ENCODE data around the gene ZFYVE19.

ZFYVE19 gene

DNA sequence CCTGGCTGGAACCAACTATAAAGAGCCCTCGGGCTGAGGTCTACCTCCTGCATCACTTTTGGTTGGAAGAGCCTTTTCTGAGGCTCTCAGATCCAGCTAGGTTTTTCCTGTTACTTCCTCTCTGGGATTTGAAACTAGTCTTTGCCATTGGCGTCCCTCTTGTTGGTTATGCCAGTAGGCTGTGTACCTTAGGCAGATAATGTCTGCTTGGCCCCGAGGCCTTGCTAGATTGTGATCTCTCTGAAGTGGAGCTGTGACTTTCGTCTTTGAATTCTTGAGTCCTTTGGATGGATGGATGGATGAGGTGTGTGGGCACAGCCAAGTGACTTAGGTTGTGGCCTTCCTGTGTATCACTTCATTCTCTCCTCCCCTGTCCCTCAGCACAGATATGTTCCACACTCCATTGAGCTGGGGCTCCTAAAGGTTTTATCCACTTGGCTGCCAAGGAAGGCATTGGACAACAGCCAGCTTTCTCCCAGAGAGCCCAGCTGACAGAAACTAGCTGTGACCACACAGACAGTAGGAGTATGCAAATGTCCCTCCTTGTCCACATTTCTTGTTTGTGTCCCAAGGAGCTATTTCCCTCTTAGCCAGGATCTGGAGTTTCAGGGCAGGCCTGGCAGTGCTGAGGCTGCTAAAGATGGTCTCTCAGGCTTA is 8.3 kb downstream of the ZFYVE19 start:
- DNase-seq (ENCODE audit: low read depth), result no peak

DNA sequence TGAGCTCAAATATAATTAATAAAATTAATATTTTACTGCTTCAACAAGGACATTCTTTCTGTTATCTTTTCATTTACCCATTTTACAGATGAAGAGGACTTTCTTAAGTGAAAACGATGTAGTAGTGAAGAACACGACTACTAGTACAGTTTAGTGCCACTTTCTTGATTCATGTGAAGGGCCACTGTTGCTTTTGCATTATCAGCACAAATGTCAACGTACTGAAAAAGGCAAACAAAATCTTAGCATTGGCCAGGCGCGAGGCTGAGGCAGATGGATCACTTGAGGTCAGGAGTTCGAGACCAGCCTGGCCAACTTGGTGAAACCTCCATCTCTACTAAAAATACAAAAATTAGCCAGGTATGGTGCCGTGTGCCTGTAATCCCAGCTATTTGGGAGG is 12.2 kb downstream of the ZFYVE19 start:
- no peak for DNase-seq (ENCODE audit: low read depth)

DNA sequence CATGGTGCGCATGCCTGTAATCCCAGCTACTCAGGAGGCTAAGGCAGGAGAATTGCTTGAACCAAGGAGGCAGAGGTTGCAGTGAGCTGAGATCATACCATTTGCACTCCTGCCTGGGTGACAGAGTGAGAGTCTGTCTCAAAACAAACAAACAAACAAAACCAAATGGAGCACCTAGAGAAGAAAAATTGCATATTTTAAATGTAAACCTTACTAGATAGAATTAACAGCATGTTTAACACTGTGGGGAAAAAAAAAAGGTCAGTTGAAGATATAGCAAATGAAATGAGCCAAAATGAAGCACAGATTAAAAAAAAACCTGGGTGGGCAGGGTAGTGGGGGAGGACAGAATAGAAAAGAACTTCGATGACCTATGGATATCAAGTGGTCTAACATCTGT is 14.3 kb downstream of the ZFYVE19 start:
- no peak for DNase-seq (ENCODE audit: low read depth)

DNA sequence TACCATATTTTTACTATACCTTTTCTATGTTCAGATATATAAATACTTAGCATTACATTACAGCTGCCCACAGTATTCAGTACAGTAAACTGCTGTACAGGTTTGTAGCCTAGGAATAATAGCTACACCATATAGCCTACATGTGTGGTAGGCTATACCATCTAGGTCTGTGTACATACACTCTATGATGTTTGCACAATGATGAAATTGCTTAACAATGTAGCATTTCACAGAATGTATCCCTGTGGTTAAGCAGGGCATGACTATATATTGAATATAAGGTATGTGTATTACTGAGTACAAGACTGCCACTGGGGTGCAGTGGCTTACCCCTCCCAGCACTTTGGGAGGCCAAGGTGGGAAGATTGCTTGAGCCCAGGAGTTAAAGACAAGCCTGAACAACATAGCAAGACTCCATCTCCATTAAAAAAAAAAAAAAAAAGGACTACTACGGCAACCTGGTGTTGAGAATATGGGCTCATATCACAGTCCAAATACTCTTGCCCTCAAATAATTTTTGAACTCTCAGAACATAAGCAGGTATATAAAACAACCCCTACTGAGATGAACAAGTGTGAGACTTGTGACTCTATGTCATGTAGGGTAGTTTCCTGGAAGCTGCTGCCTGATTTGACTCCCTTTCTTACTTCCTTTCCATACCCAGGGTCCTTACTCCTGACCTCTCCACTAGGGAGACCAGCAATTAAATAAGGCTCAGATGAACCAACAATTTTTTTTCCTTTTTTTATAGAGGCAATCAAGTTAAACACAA is 16.9 kb downstream of the ZFYVE19 start:
- no peak for DNase-seq (ENCODE audit: low read depth)

DNA sequence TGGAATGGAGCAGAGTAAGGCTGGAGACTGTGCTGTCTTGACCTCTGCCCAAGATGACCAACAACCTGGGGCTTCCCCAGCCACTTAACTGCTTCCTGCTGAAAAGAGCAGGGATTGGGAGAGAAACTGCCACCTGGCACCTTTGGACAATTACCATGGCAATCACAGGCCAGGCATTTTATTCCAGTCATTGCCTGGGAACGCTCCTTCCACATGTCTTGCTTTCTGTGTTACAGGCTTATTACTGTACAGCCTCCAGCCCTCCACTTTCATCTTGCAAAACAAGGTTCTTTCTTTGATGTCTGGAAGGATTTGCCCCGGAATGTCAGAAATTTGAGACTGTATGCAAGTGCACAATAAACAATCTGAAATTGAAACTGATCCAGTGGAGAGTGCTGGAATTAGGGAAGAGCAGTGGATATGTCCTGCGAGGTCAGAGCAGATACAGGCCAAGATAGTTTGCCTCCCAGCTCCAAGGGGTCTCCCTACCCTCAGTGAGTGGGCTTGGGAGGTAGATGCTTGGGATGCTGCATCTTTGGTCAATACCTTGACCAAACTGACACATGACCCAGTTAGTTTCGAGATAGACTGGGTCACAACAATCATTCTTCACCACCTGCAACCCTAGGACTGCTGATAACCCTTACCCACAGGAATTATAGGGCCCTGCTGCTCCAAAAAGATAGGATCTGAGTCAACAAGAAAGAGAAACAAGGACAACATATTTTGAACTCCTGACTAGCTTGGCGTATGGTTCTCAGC is 19.0 kb downstream of the ZFYVE19 start:
- DNase-seq (ENCODE audit: low read depth), result peak; percentile 49

DNA sequence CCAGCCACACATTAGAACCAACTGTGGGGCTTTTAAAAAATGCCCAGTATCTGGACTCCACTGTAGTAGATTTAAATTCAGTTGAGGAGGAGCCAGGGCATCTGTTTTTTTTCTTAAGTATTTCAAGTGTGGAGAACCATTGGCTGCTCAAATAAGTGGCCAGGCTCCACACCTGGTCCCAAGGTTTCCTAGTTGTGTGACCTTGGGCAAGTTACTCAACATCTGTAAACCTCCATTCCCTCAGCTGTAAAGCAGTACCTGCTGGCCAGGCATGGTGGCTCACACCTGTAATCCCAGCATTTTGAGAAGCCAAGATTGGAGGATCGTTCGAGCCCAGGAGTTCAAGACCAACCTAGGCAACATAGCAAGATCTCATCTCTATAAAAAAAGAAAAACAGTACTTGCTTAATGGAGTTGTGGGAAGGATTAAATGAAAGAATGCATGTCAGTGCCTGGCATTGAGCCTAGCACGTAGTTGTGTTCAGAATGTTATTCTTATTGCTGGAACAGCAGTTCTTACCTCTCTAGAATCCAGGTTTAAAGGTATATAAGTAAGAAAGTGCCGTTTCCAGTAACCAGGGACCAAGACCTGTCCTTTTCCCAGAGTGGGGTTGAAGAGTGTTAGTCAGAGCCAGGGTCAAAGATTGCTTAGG is 19.7 kb downstream of the ZFYVE19 start:
- no peak for DNase-seq (ENCODE audit: low read depth)

DNA sequence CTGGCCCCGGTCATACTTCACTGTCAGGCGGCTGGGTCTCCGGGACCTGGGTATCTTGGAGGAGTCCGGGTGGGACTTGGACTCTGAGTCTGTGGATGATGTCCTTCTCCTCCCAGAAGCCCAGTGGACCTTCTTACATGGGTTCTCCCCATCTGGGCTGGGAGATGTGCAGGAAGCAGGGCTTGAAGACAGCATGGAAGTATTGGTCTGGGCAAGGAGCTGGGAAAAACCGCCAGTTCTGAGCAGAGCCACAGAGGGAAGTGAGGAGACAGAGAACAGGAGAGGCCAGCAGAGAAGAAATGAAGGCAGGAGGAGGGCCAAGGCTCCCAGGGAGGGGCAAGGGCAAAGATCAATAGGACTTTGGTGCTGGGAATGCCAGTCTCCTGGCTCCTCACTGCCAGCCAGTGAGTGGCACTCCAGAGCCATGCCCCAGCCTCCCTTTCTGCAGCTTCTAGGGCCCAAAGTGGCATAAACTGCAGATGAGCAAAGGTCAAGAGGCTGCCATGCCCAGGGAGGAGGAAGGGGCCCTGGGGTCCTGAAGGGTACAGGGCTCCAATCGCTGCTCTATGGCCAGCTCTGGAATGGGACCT is 21.7 kb downstream of the ZFYVE19 start, which contains the start of gene PPP1R14D:
PPP1R14D (minus strand) TSS at position 262 of the 590 bp plus-strand sequence; CDS start at position 195, 67 bp downstream.
- no peak for DNase-seq (ENCODE audit: low read depth)

DNA sequence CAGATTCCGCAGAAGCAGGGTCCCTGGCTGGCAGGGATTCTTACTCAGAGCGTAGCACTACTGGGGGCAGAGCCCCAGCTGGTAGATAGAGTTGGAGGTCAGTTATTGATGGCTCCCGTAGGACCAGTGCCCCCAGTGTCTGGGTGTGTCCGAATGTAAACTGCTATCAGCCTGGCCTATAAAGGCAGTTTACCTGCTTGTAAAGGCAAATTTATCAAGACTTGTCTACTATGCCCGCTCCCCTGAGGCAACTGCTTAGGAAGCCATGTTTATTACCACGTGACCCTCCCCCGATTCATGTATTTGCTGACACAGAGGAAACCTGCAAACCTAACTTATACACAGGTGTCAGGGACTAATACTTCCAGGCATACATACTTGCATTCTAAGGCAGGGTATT is 22.2 kb downstream of the ZFYVE19 start:
- DNase-seq (ENCODE audit: low read depth), result no peak

DNA sequence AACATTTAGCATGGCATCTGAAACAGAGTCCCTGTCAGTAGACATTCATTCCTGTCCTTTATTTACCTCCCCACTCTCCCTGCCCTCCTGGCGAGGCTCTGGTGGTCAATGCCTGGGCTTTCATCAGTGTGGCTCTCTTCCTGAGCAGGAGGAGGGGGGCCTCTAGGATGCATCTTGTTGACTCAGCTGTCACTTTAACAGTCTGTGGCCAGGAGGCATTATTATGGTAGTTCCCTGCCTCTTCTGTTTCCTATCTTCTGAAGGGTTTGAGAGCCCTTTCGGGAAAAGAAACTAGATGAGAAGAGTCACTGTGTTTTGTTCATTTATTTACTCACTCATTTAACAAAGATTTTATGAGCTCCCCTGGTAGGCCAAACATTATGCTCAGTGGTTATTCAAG is 24.0 kb downstream of the ZFYVE19 start:
- no peak for DNase-seq (ENCODE audit: low read depth)

DNA sequence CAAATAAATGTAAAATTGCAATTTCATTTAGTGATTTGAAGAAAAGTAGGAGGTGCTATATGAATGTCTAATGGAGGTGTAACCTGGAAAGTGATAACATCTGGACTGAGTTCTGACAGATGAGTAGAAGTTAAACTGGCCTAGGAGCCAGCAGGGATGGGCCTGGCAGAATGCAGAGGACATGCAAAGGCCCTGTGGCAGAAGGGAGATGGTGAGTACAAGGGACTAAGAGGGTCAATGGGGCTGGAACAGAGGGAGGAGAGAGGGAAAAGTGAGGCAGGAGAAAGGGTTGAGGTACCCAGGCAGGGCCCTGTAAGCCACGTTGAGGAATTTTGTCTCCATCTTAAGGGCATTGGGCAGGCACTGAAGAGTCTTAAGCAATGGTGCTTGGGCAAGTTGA is 25.0 kb downstream of the ZFYVE19 start:
- DNase-seq (ENCODE audit: low read depth), result no peak

DNA sequence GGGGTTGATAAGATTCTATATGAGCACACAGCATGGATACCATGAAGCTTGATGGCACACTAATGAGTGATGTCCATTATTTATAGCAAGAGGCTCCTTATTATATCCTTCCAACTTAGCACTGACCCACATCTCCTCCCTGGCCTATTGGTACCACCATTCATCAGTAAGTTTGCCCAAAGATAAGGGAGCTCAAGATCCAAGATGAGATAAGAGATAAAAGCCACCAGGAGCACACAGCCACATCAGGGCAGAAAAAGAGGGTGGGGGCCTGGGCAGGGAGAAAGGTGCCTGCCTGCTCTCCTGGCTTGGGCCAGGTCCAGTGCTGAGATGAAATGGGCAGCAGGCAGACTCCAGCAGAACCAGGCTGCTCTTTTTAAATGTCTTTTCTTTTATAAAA is 26.0 kb downstream of the ZFYVE19 start:
- DNase-seq (ENCODE audit: low read depth), result no peak

DNA sequence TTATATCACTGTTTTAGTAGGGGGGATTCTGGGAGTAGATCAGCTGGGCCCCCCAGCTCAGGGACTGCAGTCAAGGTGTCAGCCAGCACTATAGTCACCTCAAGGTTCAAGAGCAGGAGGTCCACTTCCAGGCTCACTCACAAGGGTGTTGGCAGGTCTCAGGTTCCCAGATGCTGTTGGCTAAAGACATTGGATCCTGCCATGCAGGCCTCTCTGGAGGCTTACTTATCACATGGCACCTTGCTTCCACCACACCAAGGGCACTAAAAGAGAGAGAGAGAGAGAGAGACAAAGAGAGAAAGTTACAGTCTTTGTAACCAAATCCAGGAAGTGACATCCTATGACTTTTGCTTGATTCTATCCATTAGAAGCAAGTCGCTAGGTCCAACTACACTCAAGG is 29.1 kb downstream of the ZFYVE19 start:
- DNase-seq (ENCODE audit: low read depth), result no peak

DNA sequence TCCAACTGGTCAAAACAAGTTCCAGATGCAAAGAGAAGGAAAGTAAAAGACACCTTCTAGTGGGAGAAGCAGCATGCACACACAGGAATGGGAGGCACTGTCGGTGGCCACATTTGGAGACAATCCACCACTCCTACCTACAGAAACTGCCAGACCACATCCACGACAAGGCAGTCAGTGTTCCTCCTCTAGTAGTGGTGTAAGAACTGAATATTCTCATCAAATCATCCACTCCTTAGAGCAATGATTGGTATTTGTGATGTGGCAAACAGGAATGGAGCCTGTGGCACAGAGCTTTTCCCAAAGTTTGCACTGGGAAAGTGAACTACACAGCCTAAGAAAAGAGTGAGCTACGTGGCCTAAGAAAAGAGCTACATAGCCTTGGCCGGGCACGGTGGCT is 31.9 kb downstream of the ZFYVE19 start:
- DNase-seq (ENCODE audit: low read depth), result no peak

DNA sequence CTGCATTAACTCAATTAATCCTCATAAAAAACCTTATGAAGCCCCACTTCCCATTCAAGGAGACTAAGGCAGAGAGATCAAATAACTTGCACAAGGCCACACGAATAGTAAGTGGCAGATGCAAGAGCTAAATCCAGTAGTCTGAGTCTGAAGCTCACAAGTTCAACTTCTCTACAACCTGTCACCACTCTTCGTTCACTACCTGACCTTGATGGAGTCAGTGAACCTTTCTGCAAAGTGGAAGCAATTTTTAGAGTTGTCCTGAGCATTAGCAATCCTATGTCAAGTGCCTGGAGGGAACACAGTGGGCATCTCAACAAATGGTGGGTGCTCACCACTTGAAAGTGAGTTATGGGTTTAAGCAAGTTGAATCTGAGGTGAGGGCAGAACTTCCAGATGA is 34.9 kb downstream of the ZFYVE19 start:
- DNase-seq (ENCODE audit: low read depth), result no peak

DNA sequence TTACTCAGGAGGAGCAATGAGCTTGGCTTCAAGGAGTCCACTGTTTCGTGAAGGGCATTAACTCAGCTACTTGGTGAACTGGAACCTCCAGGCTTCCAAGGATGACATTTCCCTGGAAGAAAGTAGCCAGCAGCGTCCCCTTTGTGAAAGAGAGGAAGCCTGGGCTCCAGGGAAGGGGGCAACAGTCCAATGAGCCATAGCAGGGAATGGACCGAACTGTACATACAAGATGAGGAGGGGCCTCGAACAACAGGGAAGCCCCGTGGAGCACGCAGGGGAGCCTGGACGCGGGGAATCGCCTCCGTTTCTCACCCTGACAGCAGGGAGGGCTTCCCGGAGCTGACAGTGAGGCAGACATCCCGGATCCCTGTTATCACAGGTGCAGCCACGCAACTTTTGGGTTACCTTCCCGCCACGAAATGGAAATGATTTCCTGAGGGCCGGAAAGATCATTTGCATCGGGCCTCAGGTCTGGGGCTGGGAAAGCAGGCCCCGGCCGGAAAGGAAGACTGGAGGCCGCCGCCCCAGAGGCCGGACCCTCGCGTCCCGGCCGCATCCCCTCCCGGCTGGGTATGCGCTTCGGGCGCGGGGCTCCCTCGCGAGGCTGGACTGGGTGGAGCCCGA is 36.5 kb downstream of the ZFYVE19 start:
- DNase-seq (ENCODE audit: low read depth), result no peak

DNA sequence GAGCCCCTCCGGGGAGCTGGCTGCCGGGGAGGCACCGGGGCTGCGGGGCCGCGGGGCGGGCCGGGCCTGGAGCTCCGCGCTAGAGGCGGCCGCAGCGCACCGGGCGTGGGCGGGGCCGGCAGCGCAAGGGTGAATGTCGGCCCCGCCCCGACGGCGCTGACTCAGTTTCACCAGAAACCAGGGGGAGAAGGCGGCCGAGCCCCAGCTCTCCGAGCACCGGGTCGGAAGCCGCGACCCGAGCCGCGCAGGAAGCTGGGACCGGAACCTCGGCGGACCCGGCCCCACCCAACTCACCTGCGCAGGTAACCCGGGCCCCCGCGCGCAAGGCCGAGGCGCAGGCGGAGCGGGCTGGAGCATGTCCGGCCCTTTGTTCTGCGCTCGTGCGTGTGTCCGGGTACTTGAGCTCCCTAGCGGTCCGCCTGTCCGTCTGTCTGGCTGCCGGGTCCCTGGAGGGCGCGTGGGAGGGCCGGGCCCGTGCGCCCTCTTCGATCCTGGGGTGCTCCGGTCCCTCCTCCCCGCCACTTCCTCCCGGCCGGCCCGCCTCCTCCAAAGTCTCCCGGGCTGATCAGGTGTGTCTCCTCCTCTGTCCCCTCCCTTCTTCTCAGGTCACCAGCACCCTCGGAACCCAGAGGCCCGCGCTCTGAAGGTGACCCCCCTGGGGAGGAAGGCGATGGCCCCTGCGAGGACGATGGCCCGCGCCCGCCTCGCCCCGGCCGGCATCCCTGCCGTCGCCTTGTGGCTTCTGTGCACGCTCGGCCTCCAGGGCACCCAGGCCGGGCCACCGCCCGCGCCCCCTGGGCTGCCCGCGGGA is 37.2 kb downstream of the ZFYVE19 start, which contains the start of gene SPINT1:
SPINT1 (plus strand) TSS at position 164 of the 811 bp plus-strand sequence; CDS start at position 671, 507 bp downstream.
- no peak for DNase-seq (ENCODE audit: low read depth)

DNA sequence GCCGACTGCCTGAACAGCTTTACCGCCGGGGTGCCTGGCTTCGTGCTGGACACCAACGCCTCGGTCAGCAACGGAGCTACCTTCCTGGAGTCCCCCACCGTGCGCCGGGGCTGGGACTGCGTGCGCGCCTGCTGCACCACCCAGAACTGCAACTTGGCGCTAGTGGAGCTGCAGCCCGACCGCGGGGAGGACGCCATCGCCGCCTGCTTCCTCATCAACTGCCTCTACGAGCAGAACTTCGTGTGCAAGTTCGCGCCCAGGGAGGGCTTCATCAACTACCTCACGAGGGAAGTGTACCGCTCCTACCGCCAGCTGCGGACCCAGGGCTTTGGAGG is 37.8 kb downstream of the ZFYVE19 start:
- DNase-seq (ENCODE audit: low read depth), result no peak

DNA sequence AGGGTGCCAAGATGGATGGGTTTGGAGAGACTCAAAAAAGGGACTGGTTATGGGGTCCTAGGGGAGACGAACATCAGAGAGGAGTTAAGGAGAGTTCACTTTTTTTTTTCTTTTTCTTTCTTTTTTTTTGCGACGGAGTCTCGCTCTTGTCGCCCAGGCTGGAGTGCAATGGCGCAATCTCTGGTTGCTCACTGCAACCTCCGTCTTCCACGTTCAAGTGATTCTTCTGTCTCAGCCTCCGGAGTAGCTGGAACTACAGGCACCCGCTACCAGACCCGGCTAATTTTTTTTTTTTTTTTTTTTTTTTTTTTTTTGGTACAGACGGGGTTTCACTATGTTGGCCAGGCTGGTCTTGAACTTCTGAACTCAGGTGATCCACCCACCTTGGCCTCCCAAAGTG is 38.1 kb downstream of the ZFYVE19 start:
- DNase-seq (ENCODE audit: low read depth), result no peak

DNA sequence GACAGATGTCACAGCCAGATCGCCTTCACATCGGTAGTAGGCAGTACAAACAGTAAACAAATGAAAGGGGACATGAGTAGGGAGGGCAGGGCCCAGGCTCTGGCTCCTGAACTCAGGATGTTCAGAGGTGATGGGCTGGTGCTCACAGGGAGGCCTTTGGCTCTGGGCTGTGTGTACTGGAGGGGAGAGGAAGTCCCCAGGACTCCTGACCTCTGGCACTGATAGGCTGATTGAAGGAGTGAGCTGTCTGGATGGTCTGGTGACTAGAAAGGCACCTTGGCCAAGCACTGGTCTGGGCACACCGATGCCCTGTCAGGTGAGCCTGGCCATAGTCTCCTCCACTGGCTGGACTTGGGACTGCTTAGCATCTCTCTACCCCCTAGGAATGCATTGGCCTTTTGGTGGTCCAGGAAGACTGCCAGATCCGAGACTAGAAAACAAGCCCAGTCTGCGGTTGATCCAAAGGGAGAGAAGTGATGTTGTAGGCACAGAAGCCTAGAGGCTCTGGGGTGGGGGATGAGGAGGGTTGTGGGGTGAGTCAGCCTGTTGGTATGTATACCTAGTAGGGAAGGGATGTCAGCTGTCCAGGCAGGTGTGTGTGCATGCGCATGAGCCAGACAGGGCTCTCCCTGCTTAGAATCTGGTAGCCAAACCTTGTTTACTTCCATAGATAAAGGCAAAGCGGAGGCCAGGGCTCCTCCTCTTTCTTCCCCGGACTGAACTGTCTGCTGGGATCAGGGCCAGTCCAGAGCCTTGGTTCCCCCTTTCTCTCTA is 38.8 kb downstream of the ZFYVE19 start:
- DNase-seq (ENCODE audit: low read depth), result no peak

DNA sequence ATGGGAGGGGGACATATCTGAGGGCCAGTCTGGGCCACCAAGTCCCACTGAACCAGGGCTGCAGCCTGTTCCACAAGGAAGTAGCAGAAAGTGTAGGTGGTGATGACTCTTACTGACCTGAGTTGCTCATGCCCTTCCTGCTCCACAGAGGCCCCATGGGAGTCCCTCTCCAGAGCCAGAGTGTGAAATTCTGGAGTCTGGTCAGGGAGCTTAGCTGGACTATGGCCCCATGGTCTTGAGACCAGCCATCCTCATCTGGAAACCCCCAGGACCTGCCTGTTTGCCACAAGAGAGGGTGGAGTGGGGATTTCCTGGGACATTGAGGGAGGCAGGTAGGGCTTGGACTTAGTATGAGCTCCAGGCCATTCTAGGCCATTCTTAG is 39.9 kb downstream of the ZFYVE19 start:
- no peak for DNase-seq (ENCODE audit: low read depth)

Data from fibroblast of gingiva (primary cell).